ENCODE measurements around the gene REXO1. TPM values are rescaled to one million over a fixed set of nuclear protein-coding genes. Genes with fewer than 3 reads are reported as not detected.
A peak's percentile ranks its signal among the peaks of the same experiment; 100 is the strongest.

Gene REXO1
- total and polyA plus RNA-seq, 2 donors = 3.8 to 28.7 TPM

DNA sequence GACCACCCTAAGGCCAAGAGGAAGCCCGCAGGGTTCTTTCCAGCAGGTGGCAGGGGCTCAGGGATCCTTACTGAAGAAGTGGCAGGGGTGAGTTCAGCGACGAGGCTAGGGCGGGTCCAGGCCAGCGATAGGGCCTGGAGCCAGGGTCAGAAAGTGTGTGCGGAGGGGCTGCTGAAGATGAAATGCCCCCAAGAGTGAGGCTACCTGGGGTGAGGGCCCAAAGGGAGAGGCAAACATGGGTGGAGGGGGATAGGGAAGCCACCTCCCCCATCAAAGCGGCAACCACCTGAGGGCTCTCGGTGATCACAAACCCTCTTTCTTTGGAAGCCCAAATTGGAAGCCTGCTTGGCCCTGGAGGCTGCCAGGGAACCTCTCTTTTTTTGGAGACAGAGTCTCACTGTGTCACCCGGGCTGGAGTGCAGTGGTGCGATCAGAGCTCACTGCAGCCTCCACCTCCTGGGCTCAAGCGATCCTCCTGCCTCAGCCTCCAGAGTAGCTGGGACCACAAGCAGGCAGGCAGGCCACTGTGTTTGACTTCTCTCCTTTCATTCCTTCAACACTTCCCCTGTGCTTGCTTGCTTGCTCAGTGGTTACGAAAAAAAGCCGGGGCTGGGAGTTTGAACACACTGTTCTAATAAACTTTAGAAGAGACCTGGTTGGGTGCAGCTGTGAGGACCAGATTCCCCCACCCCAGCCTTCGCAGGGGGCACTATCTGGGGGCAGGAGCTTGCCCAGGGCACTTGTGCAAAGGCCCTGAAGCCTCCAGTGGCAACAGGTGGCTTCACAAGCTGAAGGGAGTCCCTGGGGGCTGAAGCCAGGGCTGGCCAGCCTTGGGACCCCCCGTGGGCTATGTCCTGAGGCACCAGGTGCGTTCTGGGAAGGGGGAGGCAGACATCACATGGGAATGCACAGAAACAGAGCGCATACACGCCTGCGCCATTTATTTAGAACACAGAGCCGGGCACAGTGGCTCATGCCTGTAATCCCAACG lies 34.8 kb downstream of the REXO1 start:
- WGBS = 70% methylated on average over 21 of the region's 21 CpGs
- Histone ChIP-seq H3K36me3 (ENCODE audit: control insufficient read depth in 2 of 2, insufficient read depth in 2 of 2, low read length in 1 of 2) (peaks cover 34 to 38% of the 10 kb centered on the region in 2 donors), H3K4me3 (ENCODE audit: low read length in 2 of 2) (peak overlapping the region; percentile 61 to 66), H3K9me3 (ENCODE audit: control insufficient read depth in 2 of 2, insufficient read depth in 1 of 2, low read length in 1 of 2) (peaks cover 0 to 2% of the 10 kb centered on the region in 2 donors), H3K27me3 (ENCODE audit: control insufficient read depth in 2 of 2, insufficient read depth in 1 of 2, low read length in 1 of 2) (peaks cover 0 to 2% of the 10 kb centered on the region in 2 donors), H3K4me1 (ENCODE audit: control insufficient read depth in 2 of 2, insufficient read depth in 2 of 2, low read length in 2 of 2) (peaks cover 5 to 17% of the 10 kb centered on the region in 2 donors), H3K27ac (ENCODE audit: low read depth in 1 of 2, low read length in 1 of 2) (peak overlapping the region in 1 of 2 donors; percentile 38)
- no peak for DNase-seq (ENCODE audit: low read depth in 6 of 9, low spot score in 9 of 9)

DNA sequence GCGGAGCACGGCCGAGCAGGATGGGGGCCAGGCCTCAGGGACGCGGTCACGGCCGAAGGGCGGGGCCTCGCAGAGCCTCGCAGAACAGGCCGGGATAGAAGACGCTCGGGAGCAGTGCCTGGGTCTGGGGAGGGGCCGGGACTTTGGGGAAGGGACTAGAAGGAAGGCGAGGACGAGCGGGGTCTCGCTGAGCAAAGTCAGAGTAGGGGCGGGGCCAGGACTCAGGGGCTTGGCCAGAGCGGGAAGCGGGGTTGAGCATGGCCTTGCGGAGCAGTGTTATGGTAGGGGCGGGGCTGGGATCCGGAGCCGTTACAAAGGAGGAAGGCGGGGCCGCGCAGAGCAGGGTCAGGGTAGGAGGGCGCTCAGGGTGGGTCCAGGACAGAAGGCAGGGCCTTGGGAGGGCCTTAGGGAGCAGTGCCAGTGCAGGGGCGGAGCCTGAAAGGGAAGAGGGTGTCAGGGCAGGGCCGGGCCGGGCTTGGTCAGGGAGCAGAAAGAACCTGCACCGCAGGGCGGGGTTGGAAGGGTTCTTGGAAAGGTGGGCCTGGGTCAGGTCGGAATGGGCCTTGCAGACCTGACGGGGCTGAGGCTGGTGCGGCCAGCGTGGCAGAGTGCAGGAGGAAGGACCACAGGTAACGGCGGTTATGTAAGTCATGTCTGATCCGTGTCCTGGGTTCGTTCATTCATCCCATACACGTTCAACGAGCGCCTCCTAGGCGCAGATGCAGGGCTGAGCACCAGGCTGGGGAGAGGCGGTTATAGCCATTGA lies 35.7 kb downstream of the REXO1 start:
- H3K9me3 ChIP-seq (ENCODE audit: control insufficient read depth in 2 of 2, insufficient read depth in 1 of 2, low read length in 1 of 2) = peaks cover 0 to 2% of the 10 kb centered on the region in 2 donors
- peaks cover 5 to 17% of the 10 kb centered on the region in 2 donors for H3K4me1 ChIP-seq (ENCODE audit: control insufficient read depth in 2 of 2, insufficient read depth in 2 of 2, low read length in 2 of 2)
- peak; percentile 63 to 93 (median 83) for DNase-seq (ENCODE audit: low read depth in 6 of 9, low spot score in 9 of 9)
- peak overlapping the region; percentile 61 to 66 for H3K4me3 ChIP-seq (ENCODE audit: low read length in 2 of 2)
- H3K27me3 ChIP-seq (ENCODE audit: control insufficient read depth in 2 of 2, insufficient read depth in 1 of 2, low read length in 1 of 2) = peaks cover 0 to 4% of the 10 kb centered on the region in 2 donors
- peak overlapping the region; percentile 39 to 61 for H3K27ac ChIP-seq (ENCODE audit: low read depth in 1 of 2, low read length in 1 of 2)
- peaks cover 25 to 29% of the 10 kb centered on the region in 2 donors for H3K36me3 ChIP-seq (ENCODE audit: control insufficient read depth in 2 of 2, insufficient read depth in 2 of 2, low read length in 1 of 2)
- under 1% methylated on average over 47 of the region's 47 CpGs for WGBS

DNA sequence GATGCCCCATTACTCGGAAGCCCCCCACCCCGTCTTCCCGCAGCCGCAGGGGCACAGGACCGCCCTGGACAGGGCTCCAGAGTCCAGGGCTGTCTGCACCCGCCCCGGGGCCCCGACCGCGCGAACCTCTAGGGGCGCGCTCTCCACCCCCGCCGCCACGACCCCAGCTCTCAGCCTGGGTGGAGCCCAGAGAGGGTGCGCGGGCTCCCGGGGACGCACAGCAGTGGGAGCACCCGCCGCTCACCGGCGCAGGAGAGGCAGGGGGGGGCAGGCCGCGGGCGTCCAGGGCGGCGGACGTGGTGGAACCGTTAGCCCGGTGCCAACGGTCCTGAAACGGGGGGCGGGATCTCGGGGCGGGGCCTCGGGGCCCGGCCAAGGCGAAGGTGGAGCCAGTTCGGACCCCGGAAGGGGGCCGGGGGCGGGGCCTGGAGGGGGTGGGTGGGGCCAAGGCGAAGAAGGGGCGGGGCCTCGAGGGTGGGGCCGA lies 36.3 kb downstream of the REXO1 start, which contains the start of gene ATP8B3:
TSS of gene ATP8B3 (minus strand) at position 335 of the 484 bp plus-strand sequence. CDS start 540 bp downstream, outside the sequence.
- H3K4me3 ChIP-seq (ENCODE audit: low read length in 2 of 2) = peak within 1 kb of the TSS; percentile 61 to 66
- H3K27me3 ChIP-seq (ENCODE audit: control insufficient read depth in 2 of 2, insufficient read depth in 1 of 2, low read length in 1 of 2) = peaks cover 0 to 4% of the 10 kb centered on the region in 2 donors
- peaks cover 19 to 23% of the 10 kb centered on the region in 2 donors for H3K36me3 ChIP-seq (ENCODE audit: control insufficient read depth in 2 of 2, insufficient read depth in 2 of 2, low read length in 1 of 2)
- peak within 1 kb of the TSS; percentile 39 to 61 for H3K27ac ChIP-seq (ENCODE audit: low read depth in 1 of 2, low read length in 1 of 2)
- 2% methylated on average over 48 of the region's 48 CpGs for WGBS
- DNase-seq (ENCODE audit: low read depth in 6 of 9, low spot score in 9 of 9) = peak in 5 of 9 donors; percentile 15 to 78 (median 48)
- H3K9me3 ChIP-seq (ENCODE audit: control insufficient read depth in 2 of 2, insufficient read depth in 1 of 2, low read length in 1 of 2) = no peaks in the 10 kb centered on the region
- H3K4me1 ChIP-seq (ENCODE audit: control insufficient read depth in 2 of 2, insufficient read depth in 2 of 2, low read length in 2 of 2) = peaks cover 5 to 17% of the 10 kb centered on the region in 2 donors

DNA sequence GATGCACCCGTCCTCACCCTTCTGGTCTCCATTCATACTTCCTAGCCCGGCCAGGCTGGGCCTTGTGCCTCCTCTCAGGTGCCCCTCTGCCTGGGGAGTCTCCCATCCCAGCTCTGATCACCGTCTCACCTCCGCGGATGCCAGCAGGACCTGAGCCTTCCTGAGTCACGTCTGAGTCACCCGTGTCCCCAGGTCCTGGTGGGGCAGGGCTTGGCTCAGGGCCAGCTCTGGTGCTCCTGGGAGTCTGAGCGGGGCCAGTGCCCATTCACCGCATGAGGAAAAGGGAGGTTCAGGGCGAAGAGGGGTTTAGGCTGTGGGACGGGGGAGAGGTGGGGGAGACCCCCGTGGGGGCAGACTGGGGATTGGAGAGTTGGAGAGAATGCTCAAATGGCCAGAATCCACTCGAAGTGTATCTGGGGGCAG lies 36.8 kb downstream of the REXO1 start:
- Histone ChIP-seq H3K9me3 (ENCODE audit: control insufficient read depth in 2 of 2, insufficient read depth in 1 of 2, low read length in 1 of 2) (no peaks in the 10 kb centered on the region), H3K36me3 (ENCODE audit: control insufficient read depth in 2 of 2, insufficient read depth in 2 of 2, low read length in 1 of 2) (peaks cover 15 to 18% of the 10 kb centered on the region in 2 donors), H3K4me3 (ENCODE audit: low read length in 2 of 2) (peak overlapping the region; percentile 61 to 66), H3K27me3 (ENCODE audit: control insufficient read depth in 2 of 2, insufficient read depth in 1 of 2, low read length in 1 of 2) (peaks cover 0 to 4% of the 10 kb centered on the region in 2 donors), H3K27ac (ENCODE audit: low read depth in 1 of 2, low read length in 1 of 2) (no peak overlapping the region), H3K4me1 (ENCODE audit: control insufficient read depth in 2 of 2, insufficient read depth in 2 of 2, low read length in 2 of 2) (peaks cover 5 to 17% of the 10 kb centered on the region in 2 donors)
- 53% methylated on average over 13 of the region's 13 CpGs for WGBS
- DNase-seq (ENCODE audit: low read depth in 6 of 9, low spot score in 9 of 9) = peak in 1 of 9 donors; percentile 8

DNA sequence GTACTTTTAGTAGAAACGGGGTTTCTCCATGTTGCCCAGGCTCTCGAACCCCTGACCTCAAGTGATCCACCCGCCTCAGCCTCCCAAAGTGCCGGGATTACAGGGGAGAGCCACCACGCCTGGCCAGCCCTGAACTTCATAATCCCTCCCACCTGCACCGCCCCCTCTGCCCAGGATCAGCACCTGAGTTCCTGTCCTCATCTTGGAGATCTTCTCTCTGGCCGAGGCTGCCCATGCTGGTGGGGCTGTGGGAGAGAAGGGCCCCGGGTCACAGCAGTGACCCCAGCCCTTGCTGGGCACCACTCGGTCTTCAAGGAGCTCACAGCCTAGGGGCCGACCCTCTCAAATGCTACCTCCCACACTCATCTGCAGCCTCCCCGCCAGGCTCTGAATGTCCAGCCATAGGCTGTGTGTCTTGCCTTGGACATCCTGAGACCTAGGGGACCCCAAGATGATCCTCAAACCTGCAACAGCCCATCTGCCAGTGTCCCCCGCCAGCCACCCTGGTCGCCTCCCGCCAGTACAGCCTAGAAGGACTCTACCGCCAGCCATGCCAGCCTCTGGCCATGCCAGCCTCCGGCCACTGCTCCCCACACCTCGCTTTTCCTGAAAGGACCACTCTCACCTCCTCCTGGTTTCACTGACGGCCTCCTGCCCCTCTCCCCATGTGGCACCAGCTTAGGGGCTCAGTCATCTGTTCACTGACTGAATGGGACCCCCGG lies 37.7 kb downstream of the REXO1 start:
- Histone ChIP-seq H3K27me3 (ENCODE audit: control insufficient read depth in 2 of 2, insufficient read depth in 1 of 2, low read length in 1 of 2) (peaks cover 0 to 4% of the 10 kb centered on the region in 2 donors), H3K36me3 (ENCODE audit: control insufficient read depth in 2 of 2, insufficient read depth in 2 of 2, low read length in 1 of 2) (peaks cover 8 to 14% of the 10 kb centered on the region in 2 donors), H3K9me3 (ENCODE audit: control insufficient read depth in 2 of 2, insufficient read depth in 1 of 2, low read length in 1 of 2) (no peaks in the 10 kb centered on the region), H3K4me1 (ENCODE audit: control insufficient read depth in 2 of 2, insufficient read depth in 2 of 2, low read length in 2 of 2) (peaks cover 5 to 17% of the 10 kb centered on the region in 2 donors), H3K27ac (ENCODE audit: low read depth in 1 of 2, low read length in 1 of 2) (no peak overlapping the region), H3K4me3 (ENCODE audit: low read length in 2 of 2) (no peak overlapping the region)
- no peak for DNase-seq (ENCODE audit: low read depth in 6 of 9, low spot score in 9 of 9)
- WGBS = 98% methylated on average over 19 of the region's 19 CpGs

DNA sequence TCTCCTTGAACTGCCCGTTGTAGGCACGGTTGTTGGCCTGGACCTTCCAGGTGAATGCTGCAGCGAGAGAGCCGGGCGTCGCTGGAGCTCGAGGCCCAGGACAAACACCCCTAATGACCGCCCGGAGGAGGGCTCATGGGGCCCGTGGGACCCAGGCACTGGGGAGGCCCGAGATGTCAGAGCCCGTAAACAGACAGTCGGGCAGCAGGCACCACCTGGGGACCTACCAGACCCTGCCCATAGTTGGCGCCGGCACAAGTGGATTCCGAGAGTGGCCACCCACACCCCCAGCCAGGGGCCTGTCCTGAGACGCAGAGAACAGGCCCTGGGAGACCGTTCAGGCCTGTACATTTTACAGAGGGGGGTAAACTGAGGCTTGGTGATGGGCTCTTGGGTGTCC lies 38.6 kb downstream of the REXO1 start:
- WGBS = 95% methylated on average over 18 of the region's 18 CpGs
- Histone ChIP-seq H3K4me3 (ENCODE audit: low read length in 2 of 2) (no peak overlapping the region), H3K27ac (ENCODE audit: low read depth in 1 of 2, low read length in 1 of 2) (no peak overlapping the region), H3K9me3 (ENCODE audit: control insufficient read depth in 2 of 2, insufficient read depth in 1 of 2, low read length in 1 of 2) (no peaks in the 10 kb centered on the region), H3K36me3 (ENCODE audit: control insufficient read depth in 2 of 2, insufficient read depth in 2 of 2, low read length in 1 of 2) (peaks cover 1 to 8% of the 10 kb centered on the region in 2 donors), H3K27me3 (ENCODE audit: control insufficient read depth in 2 of 2, insufficient read depth in 1 of 2, low read length in 1 of 2) (peaks cover 0 to 4% of the 10 kb centered on the region in 2 donors), H3K4me1 (ENCODE audit: control insufficient read depth in 2 of 2, insufficient read depth in 2 of 2, low read length in 2 of 2) (peaks cover 5 to 17% of the 10 kb centered on the region in 2 donors)
- DNase-seq (ENCODE audit: low read depth in 6 of 9, low spot score in 9 of 9) = no peak

DNA sequence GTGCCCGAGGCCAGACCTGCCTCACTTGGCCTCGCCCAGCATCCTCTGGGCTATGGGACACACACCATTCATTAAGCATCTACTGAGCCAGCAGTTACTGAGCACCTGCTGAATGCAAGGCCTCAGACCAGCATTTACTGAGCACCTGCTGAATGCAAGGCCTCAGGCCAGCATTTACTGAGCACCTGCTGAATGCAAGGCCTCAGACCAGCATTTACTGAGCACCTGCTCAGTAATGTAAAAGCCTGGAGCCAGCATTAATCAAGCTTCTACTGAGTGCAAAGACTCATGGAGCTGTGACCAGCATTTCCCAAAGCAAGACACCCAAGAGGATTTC lies 39.9 kb downstream of the REXO1 start:
- H3K4me1 ChIP-seq (ENCODE audit: control insufficient read depth in 2 of 2, insufficient read depth in 2 of 2, low read length in 2 of 2) = peaks cover 4 to 15% of the 10 kb centered on the region in 2 donors
- H3K36me3 ChIP-seq (ENCODE audit: control insufficient read depth in 2 of 2, insufficient read depth in 2 of 2, low read length in 1 of 2) = peaks cover 0 to 9% of the 10 kb centered on the region in 2 donors
- H3K9me3 ChIP-seq (ENCODE audit: control insufficient read depth in 2 of 2, insufficient read depth in 1 of 2, low read length in 1 of 2) = no peaks in the 10 kb centered on the region
- peaks cover 0 to 4% of the 10 kb centered on the region in 2 donors for H3K27me3 ChIP-seq (ENCODE audit: control insufficient read depth in 2 of 2, insufficient read depth in 1 of 2, low read length in 1 of 2)
- no peak for DNase-seq (ENCODE audit: low read depth in 6 of 9, low spot score in 9 of 9)
- 97% methylated on average over 2 of the region's 2 CpGs for WGBS
- H3K27ac ChIP-seq (ENCODE audit: low read depth in 1 of 2, low read length in 1 of 2) = no peak overlapping the region
- H3K4me3 ChIP-seq (ENCODE audit: low read length in 2 of 2) = no peak overlapping the region

DNA sequence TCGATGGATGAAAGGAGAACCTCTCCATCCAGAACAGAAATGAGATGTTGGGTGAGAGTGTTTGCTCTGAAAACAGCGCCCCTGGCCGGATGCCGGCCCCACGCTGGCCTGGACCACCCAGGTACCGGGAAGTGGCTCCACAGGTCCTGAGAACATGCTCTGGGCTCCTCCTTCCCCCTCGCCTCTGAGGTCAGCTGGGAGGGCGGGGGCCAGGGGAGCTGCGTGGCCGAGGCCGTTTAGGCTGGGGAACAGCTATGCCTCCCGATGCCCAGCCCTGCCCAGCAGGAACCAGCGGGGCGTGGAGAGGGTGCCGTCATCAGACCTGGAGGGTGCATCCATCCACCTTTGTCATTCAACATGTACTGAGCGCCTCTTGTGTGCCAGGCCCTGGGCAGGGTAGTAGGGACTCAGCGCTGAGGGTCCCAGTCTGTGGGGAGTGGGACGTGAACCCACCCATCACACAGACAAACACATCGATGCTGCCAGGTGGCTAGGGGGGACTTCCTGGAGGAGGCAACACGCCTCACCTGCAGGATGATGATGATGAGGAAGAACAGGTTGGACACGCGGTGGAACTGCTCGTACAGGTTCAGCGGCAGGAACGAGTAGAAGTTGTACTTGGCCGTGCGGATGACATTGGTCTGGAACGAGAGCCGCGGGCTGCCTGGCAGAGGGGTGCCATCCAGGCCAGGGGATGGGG lies 40.4 kb downstream of the REXO1 start:
- Histone ChIP-seq H3K9me3 (ENCODE audit: control insufficient read depth in 2 of 2, insufficient read depth in 1 of 2, low read length in 1 of 2) (no peaks in the 10 kb centered on the region), H3K4me1 (ENCODE audit: control insufficient read depth in 2 of 2, insufficient read depth in 2 of 2, low read length in 2 of 2) (peaks cover 0 to 10% of the 10 kb centered on the region in 2 donors), H3K36me3 (ENCODE audit: control insufficient read depth in 2 of 2, insufficient read depth in 2 of 2, low read length in 1 of 2) (peaks cover 0 to 13% of the 10 kb centered on the region in 2 donors), H3K4me3 (ENCODE audit: low read length in 2 of 2) (no peak overlapping the region), H3K27ac (ENCODE audit: low read depth in 1 of 2, low read length in 1 of 2) (no peak overlapping the region), H3K27me3 (ENCODE audit: control insufficient read depth in 2 of 2, insufficient read depth in 1 of 2, low read length in 1 of 2) (peaks cover 0 to 4% of the 10 kb centered on the region in 2 donors)
- 92% methylated on average over 30 of the region's 30 CpGs for WGBS
- DNase-seq (ENCODE audit: low read depth in 6 of 9, low spot score in 9 of 9) = no peak

Measured in thymus (tissue), 11 donors.